Measurements from ENCODE around the gene SPRED3.
"Not testable (repeated sequence)": the region's sequence is repeated elsewhere in the genome, so short reads cannot be mapped to it uniquely, and the experiment has no call there.

Gene SPRED3

DNA sequence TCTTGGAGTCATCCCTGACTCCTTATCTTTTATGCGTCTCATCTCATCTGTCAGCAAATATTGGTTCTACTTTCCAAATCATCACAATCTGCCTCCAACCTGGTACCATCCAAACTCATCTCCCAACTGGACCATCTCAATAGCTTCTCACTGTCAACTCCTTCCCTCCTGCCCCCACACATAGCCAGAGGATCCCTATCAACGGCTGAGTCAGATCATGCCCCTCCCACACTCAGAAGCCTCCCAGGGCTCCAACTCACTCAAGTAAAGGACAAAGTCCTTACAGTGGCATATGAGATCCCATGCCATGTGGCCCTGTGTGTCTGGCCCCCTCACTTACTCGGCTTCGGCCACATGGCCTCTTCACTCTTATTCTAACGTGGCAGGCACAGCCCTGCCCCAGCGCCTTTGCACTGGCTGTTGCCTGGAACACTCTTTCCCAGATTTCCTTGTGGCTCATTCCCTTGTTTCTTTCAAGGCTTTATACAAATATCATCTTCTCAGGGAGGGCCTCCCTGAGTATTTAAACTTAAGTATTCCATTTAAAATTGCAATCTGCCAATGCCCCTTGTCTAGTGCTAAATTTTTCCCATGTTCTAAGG lies 4.3 kb downstream of the SPRED3 start:
- DNase-seq, result peak; percentile 65

DNA sequence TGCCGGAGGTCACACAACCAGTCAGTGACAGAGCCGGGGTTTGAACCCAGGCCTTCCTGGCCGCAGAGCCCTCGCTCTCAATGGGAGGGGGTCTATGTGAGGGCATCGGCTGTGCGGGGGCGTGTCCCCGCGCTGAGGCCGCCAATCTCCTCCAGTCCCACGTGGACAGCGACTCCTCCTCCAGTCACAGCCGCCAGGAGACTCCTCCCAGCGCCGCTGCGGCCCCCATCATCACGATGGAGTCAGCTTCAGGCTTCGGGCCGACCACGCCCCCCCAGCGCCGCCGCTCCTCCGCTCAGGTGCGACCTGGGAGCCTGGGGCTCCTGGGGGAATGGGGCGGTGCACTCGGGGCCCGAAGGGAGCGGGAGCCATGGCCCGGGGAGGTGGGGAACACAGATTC lies 6.0 kb downstream of the SPRED3 start:
- peak; percentile 75 for DNase-seq

DNA sequence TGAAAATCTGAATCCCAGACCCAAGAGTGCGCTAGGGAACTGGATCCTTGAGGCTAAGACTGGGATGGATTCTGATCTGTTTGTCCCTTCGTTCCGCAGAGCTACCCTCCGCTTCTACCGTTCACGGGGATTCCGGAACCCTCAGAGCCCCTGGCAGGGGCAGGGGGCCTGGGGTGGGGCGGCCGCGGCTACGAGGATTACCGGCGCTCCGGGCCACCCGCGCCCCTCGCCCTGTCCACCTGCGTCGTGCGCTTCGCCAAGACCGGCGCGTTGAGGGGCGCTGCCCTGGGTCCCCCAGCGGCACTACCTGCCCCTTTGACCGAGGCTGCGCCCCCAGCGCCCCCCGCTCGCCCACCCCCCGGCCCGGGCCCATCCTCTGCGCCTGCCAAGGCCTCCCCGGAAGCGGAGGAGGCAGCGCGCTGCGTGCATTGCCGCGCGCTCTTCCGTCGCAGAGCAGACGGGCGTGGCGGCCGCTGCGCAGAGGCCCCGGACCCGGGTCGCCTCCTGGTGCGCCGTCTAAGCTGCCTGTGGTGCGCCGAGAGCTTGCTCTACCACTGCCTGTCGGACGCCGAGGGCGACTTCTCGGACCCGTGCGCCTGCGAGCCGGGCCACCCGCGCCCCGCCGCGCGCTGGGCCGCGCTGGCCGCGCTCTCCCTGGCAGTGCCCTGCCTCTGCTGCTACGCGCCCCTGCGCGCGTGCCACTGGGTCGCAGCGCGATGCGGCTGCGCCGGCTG lies 7.1 kb downstream of the SPRED3 start:
- DNase-seq, result peak; percentile 32

DNA sequence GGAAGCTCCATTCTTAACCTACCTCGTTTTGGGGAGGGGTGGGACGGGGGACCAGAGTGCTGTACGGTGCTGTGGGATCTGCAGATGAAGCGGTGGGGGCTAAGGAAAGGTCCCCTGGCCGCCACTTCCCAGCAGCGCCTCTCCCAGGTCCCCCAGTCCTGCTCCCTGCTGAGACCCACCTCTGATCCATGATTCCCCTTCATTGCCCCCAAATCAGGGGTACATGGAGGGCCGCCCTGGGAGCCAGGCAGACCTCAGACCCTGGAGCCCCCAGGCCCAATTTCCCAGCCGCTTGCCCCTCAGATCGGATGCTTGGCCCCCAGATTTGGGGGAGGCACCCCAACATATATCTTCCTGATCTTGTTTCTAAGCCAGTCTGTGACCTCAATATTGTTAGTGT lies 10.6 kb downstream of the SPRED3 start:
- no peak for DNase-seq

DNA sequence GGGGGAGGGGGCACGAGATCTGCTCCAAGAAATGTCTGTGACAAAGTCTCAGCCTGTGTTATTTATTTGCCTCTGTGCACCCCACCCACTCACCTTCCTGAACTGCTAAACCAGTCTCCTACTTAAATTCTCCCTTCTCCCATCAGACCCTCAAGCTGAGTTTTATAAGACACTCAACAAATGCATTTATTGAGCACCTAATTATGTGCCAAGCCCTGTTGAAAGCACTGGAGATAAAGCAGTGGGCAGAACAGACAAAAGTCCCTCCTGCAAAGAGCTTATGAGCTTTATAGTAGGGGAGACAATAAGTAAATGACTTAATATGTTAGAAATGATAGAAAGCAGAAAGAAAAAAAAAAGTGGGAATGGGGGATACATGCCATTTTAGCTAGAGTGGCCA lies 11.0 kb downstream of the SPRED3 start:
- no peak for DNase-seq

DNA sequence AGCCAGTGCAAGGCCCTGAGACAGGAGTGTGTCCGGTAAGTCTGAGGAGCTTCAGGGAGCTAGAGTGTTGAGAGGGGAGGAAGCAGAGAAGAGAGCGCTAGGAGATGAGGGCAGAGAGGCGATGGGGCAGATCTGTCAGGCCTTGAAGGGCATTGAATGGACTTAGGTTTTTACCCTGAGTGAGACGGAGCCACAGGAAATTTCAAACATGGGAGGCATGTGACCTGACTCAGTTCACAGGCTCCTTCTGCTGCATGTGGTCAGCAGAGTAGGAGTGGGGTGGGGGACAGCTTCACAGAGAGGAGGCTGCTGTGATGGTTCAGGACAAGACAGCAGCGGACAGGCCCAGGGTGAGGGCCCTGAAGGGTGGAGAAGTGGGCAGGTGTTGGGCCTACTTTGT lies 11.9 kb downstream of the SPRED3 start:
- no peak for DNase-seq

DNA sequence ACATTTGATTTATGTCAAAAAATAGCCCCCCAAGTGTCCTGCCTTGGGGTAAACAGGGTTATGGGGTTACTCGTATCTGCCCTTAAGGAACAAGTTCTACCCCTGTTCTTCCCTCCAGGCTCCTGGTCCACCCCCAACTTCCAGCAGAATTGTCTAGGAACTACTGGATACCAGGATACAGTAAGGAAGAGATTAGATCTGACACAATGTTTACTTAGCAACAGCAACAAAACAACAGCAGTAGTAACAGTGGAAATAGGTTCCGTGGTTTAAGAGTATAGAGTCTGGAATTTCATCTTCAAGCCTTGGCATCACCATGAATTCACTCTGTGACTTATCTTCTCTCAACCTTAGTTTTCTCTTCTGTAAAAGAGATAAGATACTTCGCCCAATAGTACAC lies 12.7 kb downstream of the SPRED3 start:
- DNase-seq, result no peak

DNA sequence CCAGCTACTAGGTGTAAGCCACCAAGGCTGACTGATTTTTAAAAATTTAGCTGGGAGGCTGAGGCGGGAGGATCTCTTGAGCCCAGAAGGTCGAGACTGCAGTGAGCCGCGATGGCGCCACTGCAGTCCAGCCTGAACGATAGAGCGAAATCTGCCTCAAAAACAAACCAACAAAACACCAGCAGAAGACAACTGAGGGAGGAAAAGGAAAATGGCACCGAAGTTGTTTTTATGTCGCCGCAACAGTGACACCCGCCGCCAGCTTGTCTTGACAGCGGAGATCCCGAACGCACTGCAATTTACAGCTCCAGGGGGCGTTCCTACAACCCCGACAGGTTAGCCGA lies 14.1 kb downstream of the SPRED3 start:
- DNase-seq, result no peak

DNA sequence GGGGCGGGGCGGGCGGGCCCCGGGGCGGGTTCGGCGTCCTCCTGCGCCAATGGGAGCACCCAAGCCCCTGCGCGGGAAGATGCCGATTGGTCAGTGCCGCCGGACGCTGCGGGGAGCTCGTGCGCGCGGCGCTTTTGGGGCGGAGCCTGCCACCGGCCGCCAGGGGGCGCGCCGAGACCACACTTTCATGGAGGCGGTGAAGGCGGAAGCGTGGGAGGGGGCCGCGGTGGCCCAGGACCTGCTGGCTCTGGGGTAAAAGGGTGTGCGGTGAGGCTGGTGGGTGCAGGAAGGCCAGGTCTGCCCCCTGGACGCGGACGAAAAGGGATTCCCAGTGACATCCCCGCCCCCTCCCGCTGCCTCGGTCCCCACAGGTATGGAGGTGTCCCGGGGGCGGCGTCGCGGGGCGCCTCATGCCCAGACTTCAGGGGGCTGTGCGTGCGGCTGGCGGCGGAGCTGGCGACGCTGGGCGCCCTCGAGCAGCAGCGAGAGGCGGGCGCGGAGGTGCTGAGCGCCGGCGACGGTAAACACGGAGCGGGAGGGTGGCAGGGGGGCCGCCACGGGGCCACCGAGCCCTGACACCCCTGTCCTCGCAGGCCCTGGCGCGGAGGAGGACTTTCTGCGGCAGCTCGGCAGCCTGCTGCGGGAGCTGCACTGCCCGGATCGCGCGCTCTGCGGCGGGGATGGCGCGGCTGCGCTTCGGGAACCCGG lies 14.6 kb downstream of the SPRED3 start, which contains the start of gene FAM98C:
TSS of gene FAM98C (plus strand) at position 127 of the 708 bp plus-strand sequence. CDS start at position 188, 61 bp downstream.
- peak; percentile 97 for DNase-seq

DNA sequence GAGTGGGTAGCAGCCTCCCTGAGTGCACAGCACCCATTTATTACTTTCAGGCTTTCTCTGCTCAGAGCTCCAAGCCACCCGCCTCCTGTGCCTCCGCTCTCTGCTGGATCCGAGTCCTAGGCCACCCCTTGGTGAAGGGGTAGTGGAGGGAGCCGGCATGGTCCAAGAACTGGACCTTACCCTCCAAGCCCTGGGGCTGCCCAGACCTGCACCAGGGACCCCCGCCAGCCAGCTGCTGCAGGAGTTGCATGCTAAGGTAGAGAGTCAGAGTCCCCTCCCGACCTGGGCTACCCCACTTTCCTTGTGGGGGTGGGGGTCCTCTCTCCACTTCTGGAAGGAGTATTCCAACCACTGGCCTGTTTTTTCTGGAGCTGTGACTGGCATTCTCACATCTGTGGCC lies 16.4 kb downstream of the SPRED3 start:
- no peak for DNase-seq

DNA sequence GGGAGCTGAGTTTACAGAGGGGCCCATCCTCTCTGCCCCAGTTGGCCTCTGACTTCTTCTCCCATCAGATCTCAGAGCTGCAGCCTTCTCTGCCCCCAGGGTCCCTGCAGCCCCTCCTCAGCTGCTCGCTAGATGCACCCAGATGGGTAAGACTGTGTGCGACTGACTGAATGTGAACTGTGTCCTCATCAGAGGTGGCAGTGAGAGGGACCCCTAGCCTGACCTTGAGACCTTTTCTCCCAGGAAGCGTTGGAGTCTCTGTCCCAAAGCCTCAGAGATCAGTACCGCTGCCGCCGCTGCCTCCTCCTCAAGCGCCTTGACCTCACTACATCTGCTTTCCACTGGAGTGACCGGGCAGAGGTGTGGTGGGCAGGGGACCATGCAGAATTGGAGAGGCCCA lies 16.8 kb downstream of the SPRED3 start:
- no peak for DNase-seq

DNA sequence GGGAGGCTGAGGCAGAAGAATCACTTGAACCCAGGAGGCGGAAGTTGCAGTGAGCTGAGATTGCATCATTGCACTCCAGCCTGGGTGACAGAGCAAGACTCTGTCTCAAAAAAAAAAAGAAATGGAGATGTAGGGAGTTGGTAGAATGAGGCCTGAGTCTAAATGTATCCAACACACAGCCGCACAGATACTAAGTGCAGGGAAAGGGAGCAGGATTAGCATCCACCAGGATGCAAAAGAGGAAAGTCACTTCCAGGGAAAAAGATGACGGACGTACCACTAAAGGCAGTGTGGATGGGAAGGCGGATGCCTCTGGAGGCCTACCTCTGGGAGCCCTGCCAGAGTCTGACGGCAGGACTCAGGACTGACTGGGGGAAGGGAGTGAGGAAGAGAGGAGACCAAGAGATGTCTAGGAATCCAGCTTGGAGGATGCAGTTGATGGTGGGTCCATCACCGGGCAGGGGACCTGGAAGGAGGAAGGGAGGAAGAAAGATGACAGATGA lies 21.2 kb downstream of the SPRED3 start:
- no peak for DNase-seq

DNA sequence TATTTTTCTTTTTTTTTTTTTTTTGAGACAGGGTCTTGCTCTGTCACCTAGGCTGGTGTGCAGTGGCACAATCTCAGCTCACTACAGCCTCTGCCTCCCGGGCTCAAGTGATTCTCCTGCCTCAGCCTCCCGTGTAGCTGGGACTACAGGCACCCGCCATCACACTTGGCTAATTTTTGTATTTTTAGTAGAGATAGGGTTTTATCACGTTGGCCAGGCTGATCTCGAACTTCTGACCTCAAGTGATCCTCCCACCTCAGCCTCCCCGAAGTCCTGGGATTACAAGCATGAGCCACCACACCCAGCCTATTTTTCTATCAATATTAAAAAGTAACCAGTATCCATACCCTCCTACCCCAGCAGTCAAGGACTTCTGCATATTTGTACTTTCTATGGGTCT lies 21.9 kb downstream of the SPRED3 start:
- not testable (repeated sequence) for DNase-seq

DNA sequence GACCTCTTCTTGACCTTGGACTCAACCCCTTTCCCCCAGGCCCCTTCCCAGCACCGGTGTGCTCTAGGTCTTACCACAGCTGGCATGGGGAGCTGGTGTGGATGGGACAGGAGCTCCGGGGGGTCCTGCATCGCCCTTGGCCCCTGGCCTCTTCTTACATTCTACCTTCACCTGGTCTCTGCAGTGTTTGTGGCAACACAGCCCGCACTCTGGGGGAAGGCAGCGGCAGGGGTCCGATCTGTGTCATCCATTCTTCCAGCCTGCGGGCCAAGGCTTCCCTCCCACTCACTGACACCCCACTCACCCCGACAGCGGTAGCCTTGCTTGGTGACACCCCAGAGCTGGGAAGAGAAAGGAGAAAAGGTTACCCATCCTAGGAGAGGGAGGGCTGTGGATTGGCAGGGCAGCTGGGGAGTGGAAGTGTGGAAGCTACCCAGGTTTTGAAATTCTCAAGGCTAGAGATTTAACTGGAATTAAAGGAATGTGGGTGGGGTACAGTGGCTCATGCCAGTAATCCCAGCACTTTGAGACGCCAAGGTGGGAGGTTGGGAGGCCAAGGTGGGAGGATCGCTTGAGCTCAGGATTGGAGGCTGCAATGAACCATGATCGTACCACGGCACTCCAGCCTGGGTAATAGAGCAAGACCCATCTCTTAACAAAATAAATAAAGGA lies 22.7 kb downstream of the SPRED3 start:
- DNase-seq, result no peak

DNA sequence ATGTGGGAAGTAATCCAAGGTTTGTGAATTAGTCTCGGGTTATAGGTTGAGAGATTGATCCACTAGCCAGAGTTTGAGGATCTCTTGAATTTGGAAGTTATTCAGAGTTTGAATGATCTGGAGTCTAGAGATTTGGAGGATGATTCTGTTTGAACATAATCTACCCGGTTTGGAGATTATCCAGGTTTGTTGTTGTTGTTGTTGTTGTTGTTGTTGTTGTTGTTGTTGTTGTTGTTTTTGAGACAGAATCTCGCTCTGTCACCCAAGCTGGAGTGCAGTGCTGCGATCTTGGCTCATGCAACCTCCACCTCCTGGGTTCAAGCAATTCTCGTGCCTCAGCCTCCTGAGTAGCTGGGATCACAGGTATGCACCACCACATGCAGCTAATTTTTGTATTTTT lies 23.4 kb downstream of the SPRED3 start:
- not testable (repeated sequence) for DNase-seq

DNA sequence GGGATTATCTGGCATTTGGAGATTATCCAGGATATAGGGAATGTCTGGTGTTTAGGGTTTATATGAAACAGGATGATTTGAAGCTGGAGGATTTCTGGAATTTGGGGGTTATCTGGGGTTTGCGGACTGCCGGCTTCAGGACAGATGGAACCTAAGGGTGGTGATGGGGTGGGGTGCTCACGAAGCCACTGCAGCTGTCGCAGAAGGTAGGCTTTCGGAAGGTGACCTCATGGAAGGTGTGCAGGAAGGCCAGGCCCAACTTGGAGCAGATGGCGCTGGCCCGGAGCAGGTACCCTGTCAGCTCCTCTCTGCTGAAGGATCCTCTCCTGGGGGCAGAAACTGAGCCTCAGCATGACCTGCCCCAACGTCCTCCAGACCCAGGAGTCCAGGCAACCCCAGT lies 24.0 kb downstream of the SPRED3 start:
- no peak for DNase-seq

DNA sequence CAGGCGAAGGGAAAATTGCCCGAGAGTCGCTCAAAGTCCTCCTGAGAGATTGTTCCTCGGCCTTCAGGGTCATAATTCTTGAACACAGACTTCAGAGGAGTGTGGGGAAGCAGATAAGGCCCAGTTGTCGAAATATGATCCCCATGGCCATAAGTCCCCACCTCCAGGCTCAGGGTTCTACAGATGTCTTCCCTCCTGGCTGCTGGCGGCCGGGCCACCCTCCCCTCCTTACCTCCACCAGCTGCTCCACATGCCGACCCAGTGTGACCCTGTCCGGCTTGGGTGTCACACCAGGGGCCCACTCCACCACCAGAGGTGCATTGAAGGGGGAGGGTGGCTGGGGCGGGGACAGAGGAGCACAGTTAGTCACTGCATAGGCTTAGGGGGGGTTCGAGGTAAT lies 24.5 kb downstream of the SPRED3 start:
- no peak for DNase-seq

DNA sequence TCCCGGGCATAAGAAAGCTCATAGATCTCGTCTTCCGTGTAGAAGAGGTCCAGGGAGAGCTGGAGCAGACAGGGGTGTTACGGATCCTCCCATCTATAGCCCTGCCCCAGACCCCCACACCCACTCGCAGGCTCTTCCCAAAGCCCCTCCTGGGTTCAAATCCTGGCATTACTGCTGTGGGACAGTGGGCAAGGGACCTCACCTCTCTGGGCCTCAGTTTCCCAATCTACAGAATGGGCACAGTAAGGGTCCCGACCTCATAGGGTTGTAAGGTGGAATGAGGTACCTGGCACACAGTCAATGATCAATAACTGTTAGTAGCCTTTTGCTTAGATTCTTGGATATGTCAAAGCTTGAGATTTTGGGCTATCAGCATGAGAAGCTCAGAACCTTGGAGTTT lies 24.9 kb downstream of the SPRED3 start:
- no peak for DNase-seq

DNA sequence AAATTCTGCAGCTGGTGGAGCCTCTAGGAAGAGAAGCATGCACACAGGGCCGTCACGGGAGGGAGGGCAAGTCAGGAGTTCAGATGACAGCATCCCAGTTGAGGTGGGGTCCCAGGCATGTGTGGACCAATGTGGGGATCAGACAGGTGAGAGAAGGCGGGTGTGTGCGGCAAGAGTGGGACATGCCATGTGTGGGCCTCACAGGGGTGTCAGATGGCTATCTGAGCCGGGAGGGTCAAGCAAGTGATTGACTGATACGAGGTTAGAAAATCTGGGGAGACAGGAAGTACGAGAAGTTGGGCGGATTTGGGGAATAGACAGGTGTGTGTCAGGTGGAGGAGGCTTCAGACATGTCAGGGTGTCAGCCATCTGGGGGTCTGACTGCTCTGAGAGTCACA lies 28.6 kb downstream of the SPRED3 start:
- no peak for DNase-seq

DNA sequence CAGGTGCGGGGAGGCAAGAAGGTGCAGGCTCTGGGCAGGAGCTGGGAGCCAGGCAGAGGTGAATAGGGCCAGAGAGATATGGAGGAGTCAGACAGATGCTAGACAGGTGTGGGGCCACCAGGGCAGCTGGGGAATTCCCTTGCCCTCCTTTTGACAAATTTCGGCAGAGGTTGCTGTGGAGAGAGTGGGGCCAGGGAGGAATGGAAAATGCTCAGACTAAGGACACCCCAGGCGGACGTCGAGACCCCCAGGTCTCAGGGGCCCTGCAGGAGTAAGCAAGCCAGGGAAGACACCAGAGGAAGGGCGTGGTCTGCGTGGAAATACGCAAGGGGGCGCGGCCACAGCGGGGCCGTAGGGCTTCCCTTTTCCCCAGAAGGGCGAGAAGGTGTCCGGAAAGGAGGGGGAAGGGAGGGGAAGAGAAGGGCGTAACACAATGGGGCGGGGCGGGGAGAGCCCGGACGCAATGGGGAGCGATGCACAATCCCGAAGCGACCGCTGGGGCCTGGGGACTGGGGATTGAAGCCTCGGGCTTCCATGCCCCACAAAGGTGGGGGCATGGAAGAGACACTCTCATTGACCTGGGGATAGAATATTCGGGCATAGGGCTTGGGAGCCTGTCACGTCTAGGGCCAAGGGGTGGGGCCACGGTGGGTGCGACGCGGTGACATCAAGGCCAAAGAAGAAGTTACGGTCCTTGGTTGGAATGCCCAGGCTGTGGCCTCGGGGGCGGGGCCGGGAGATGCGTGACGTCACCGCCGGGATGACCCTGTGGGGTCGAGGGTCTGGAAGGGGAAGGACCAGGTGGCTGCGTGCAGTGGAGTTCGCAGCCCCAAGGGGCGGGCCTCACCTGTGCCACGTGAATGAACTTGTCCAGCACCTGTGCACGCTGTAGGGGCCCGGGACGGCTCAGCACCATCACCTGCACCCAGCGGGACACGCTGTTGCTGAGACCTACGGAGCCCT lies 29.3 kb downstream of the SPRED3 start:
- peak; percentile 85 for DNase-seq

DNA sequence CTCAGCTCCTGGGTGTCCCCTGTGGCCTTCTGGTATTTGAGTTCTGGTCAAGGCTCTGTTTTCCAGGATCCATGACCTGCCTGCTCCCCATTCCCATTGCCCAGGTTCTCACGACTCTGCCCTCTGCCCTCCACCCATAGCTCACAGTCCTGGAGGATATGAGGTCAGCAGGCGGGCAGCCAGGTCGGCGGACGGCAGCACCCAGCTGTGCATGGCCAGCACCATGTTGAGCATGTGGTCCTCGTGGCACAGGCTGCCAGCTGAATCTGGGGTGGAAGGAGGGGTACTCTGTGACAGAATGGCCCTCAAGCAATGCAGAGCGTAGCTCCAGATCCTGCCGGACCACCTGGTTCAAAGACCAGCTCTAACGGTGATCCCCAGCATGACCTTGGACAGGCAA lies 32.4 kb downstream of the SPRED3 start:
- DNase-seq, result no peak

DNA sequence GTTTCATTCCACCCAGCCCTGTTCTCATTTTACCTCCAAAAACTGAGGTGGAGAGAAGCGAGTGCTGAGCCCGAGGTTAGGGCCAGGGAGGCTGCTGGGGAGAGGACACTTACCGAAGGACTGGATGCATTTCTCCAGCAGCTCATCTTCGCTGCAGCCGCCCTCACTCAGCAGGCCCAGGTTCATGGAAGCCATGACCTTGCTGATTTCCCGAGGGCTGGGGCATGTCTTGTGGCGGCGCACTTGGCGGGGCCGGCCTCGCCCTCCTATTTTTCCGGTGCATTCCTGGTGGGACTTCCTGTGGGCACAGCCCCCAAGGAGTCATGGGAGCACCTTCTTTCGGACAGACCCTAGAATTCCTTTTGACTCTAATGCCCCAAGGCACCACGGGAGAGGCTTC lies 33.4 kb downstream of the SPRED3 start:
- DNase-seq, result no peak

Data from hematopoietic multipotent progenitor cell treated with erythropoietin and hydrocortisone succinate and interleukin-3 and kit ligand, for 6 days (in vitro differentiated cells).